ENCODE results near the gene VWF. TPM values are rescaled to one million over a fixed set of nuclear protein-coding genes. Genes with fewer than 3 reads are reported as not detected.

Gene VWF
- total and polyA plus RNA-seq, 2 donors (not counting 1 experiment from before 2014, with no cell fraction given) = not detected

DNA sequence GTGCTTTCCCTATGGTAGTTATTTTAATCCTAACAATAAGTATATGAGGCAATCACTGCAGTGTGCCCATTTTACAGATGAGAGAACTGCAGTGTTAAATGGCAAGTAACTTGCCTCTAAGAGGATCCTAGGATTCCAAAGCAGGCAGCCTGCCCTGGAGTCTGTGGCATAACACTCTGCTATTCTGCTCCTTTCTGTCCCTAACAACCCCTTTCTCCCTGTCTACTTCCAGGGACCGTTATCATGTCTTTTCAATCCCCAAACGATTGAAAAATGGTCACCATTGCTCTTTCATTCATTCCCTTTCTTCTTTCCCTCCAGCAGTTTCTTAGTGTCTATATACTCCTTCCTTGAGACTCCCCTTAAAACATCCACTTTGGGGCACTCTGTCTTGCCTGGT is 178.1 kb downstream of the VWF start:
- Histone ChIP-seq H3K27me3 (replicated peaks in 1 of 4; ENCODE audit: control extremely low read depth in 1 of 4, control insufficient read depth in 3 of 4, insufficient read depth in 4 of 4, low read length in 3 of 4) (peaks cover 0 to 49% (median 15%) of the 10 kb centered on the region in 4 experiments), H3K9me3 (ENCODE audit: control extremely low read depth in 1 of 3, control insufficient read depth in 2 of 3, insufficient read depth in 1 of 3, low read length in 2 of 3) (peaks cover 0 to 8% (median 0%) of the 10 kb centered on the region in 3 donors), H3K4me3 (ENCODE audit: control extremely low read depth in 1 of 5, extremely low read depth in 1 of 5, insufficient read depth in 1 of 5, low read depth in 2 of 5, low read length in 4 of 5) (no peak overlapping the region), H3K79me2 (ENCODE audit: control insufficient read depth, insufficient read depth, low read length) (no peaks in the 10 kb centered on the region), H3K4me2 (replicated peaks; ENCODE audit: low read depth, low read length, poor library complexity, severe bottlenecking) (no peak overlapping the region), H3K36me3 (replicated peaks in 1 of 2; ENCODE audit: control extremely low read depth in 1 of 2, control insufficient read depth in 1 of 2, extremely low read depth in 1 of 2, insufficient read depth in 2 of 2, low read length in 1 of 2) (no peaks in the 10 kb centered on the region), H3K4me1 (ENCODE audit: control insufficient read depth in 2 of 2, insufficient read depth in 2 of 2, low read length in 2 of 2) (no peaks in the 10 kb centered on the region), H3K9ac (ENCODE audit: low read length) (no peak overlapping the region), H3K27ac (ENCODE audit: low read length in 2 of 2) (no peak overlapping the region), H2AFZ (ENCODE audit: insufficient read depth, low read depth, low read length, poor library complexity, severe bottlenecking) (no peak overlapping the region), H4K20me1 (ENCODE audit: control insufficient read depth, insufficient read depth, low read length, poor library complexity, severe bottlenecking) (no peaks in the 10 kb centered on the region)
- ATAC-seq (ENCODE audit: low read depth) (no peak), DNase-seq (no peak)
- POLR2A ChIA-PET = no interaction called here
- TF ChIP-seq CTCF (IDR thresholded peaks at IDR 0.05) (no peak), EZH2 (IDR thresholded peaks at IDR 0.05; ENCODE audit: borderline replicate concordance, insufficient read depth, low read depth, low read length, poor library complexity, severe bottlenecking) (no peak)
- no peak overlapping the region for H3K27ac Mint-ChIP-seq
- CTCF ChIA-PET = no interaction called here
- no peaks in the 10 kb centered on the region for H3K9me3 Mint-ChIP-seq (ENCODE audit: insufficient read depth)
- intact Hi-C loops (cut with micrococcal nuclease) = no loop called here
- 89% methylated on average over 2 of the region's 2 CpGs for WGBS (ENCODE audit: insufficient coverage)
- peaks cover 61% of the 10 kb centered on the region for H3K27me3 Mint-ChIP-seq
- no peaks in the 10 kb centered on the region for H3K4me1 Mint-ChIP-seq
- no peak overlapping the region for H3K4me3 Mint-ChIP-seq

DNA sequence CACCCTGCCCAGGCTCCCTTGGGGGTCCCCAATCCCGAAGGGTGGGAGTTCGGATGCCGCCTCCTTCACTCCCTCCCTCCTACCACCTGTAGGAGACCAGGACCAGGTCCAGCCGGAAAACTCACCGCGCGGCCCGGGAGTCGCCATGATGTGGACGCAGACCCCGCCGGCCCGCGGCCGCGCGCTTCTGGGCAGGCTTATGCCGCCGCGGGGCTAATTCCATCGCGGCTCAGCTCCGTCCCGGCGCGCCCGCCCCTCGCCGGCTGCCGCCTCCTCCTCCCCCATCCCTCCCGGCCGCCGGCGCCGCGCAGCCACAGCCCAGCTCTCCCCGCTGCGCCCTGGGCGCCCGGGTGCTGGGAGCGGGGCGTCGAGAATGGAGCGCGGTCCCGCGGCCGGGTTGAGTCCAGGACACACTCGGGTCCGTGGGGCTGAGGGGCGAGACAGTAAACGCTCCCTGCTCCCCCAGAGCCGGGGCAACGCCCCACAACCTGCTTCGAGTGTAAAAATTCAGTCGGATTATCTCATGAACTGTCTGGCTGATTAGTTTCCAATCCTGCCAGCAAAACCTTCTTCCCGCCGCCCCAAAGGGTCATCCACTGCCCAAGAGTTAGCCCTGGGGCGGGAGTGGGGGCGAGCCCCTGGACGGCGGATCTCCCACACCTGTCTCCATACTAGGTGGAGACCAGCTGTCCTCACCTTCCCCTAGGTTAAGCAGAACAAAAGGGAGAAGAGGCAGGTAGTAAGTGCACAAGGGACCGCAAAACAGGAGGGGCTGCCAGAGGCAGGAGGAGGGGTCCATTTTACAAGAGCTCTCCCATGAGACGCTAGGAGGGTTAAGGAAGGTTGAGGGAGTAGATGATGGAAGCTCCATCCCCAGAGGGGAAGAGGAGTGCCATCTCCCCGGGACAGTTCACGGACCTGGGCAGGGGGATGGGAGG is 179.1 kb downstream of the VWF start, which contains the start of gene ANO2:
Gene ANO2 (minus strand): TSS at position 189 of the 938 bp plus-strand sequence. CDS start 42 bp downstream, at position 147.
- H3K27ac ChIP-seq (ENCODE audit: low read length in 2 of 2) = no peak within 1 kb of the TSS
- ChIA-PET POLR2A (no interaction called here), CTCF (no interaction called here)
- no peak within 1 kb of the TSS for H3K4me3 Mint-ChIP-seq
- no peaks in the 10 kb centered on the region for H3K4me1 Mint-ChIP-seq
- no peak within 1 kb of the TSS for H3K27ac Mint-ChIP-seq
- H3K9me3 ChIP-seq (ENCODE audit: control extremely low read depth in 1 of 3, control insufficient read depth in 2 of 3, insufficient read depth in 1 of 3, low read length in 2 of 3) = peaks cover 0 to 8% (median 0%) of the 10 kb centered on the region in 3 donors
- DNase-seq (no peak), ATAC-seq (ENCODE audit: low read depth) (no peak)
- no peaks in the 10 kb centered on the region for H3K79me2 ChIP-seq (ENCODE audit: control insufficient read depth, insufficient read depth, low read length)
- no peak for TF ChIP-seq EZH2 (IDR thresholded peaks at IDR 0.05; ENCODE audit: borderline replicate concordance, insufficient read depth, low read depth, low read length, poor library complexity, severe bottlenecking)
- no peak for TF ChIP-seq CTCF (IDR thresholded peaks at IDR 0.05)
- H3K4me2 ChIP-seq (replicated peaks; ENCODE audit: low read depth, low read length, poor library complexity, severe bottlenecking) = no peak within 1 kb of the TSS
- intact Hi-C loops (cut with micrococcal nuclease) = no loop called here
- H3K4me3 ChIP-seq (ENCODE audit: control extremely low read depth in 1 of 5, extremely low read depth in 1 of 5, insufficient read depth in 1 of 5, low read depth in 2 of 5, low read length in 4 of 5) = no peak within 1 kb of the TSS
- no peak within 1 kb of the TSS for H3K9ac ChIP-seq (ENCODE audit: low read length)
- H3K36me3 ChIP-seq (replicated peaks in 1 of 2; ENCODE audit: control extremely low read depth in 1 of 2, control insufficient read depth in 1 of 2, extremely low read depth in 1 of 2, insufficient read depth in 2 of 2, low read length in 1 of 2) = no peaks in the 10 kb centered on the region
- peaks cover 0 to 43% (median 15%) of the 10 kb centered on the region in 4 experiments for H3K27me3 ChIP-seq (replicated peaks in 1 of 4; ENCODE audit: control extremely low read depth in 1 of 4, control insufficient read depth in 3 of 4, insufficient read depth in 4 of 4, low read length in 3 of 4)
- H3K9me3 Mint-ChIP-seq (ENCODE audit: insufficient read depth) = no peaks in the 10 kb centered on the region
- no peaks in the 10 kb centered on the region for H4K20me1 ChIP-seq (ENCODE audit: control insufficient read depth, insufficient read depth, low read length, poor library complexity, severe bottlenecking)
- 10% methylated on average over 60 of the region's 66 CpGs for WGBS (ENCODE audit: insufficient coverage)
- no peaks in the 10 kb centered on the region for H3K4me1 ChIP-seq (ENCODE audit: control insufficient read depth in 2 of 2, insufficient read depth in 2 of 2, low read length in 2 of 2)
- peaks cover 64% of the 10 kb centered on the region for H3K27me3 Mint-ChIP-seq
- no peak within 1 kb of the TSS for H2AFZ ChIP-seq (ENCODE audit: insufficient read depth, low read depth, low read length, poor library complexity, severe bottlenecking)
